Measurements from ENCODE around the gene CSPG4.

DNA sequence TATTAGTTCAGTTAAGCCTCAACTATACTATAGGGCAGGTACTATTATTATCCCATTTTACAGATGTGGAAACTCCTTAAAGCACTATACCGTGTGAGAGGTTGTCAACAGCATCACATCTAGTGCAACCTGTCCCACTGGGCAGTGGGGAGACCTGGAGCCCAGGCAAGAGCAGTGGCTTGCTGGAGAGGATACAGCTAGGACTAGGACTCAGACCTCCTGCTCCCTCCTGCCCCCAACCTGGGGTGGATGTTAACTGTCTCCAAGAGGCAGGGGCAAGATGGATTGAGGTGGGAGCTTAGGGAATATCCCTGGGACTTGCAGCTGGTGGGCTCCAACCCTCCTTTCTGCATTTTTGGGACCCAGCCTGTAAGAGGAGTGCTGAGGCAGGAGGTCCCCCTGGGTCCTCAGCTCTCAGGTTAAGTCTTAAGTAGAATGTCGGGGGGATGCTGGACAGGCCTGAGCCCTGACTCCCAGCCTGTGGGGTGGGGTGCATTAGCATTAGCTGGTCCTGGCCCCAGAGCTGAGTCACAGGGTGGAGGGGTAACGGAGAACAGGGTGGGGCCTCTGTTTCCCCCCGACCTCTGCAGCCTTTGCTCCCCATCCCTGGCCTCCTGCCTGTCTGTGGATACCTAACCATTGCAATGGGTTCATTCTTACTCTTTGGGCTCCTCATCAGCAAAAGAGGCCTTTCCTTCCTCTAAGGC, 58.3 kb downstream of the CSPG4 start:
- TF ChIP-seq ELK1 (CRISPR knock-in tag; IDR thresholded peaks at IDR 0.05) (no peak), ZNF24 (IDR thresholded peaks at IDR 0.05) (no peak)
